Ovary (tissue), 3 donors: ENCODE measurements around the gene ETV6.

Experiments used
- CTCF ChIP-seq, 3 donors: fragments of 450-650 bp in 2 of 3; fragments of 200-600 bp in 1 of 3; IDR thresholded peaks; one replicate each; pipeline versions ENCODE4 v1.5.1 to v1.8.0; 2016 to 2022; ENCODE audit warnings: antibody characterized with exemption in 3 of 3, mild to moderate bottlenecking in 1 of 3
- EP300 ChIP-seq: sonication (generic); formaldehyde crosslinking; IDR thresholded peaks from one replicate; pipeline ENCODE4 v1.6.1; 2017; ENCODE audit warnings: antibody characterized with exemption
- POLR2A ChIP-seq: fragments of 450-650 bp; IDR thresholded peaks from one replicate; pipeline ENCODE4 v1.6.1; 2017; ENCODE audit warnings: antibody characterized with exemption, mild to moderate bottlenecking, moderate library complexity
- donor health status: DM: no; HTN: no; CAD: no.

DNA sequence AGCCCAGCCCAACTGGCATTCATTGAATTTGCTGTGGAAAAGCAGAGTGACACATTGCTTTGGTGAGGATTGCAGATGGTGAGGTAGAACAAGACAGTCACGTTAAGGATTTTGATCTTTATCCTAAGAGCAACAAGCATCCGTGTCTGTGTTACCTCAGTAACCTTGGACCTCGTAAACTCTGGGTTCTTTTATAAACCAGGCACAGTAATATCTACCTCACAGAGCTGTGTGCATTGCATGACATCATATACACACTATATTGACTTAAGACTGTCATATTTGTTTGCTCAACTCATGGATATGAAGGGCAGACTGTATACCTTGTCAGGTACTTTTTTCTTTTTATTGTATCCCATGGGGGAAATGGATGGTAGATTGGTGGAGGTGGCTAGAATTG lies 156.2 kb downstream of the ETV6 start:
- no peak for TF ChIP-seq POLR2A
- TF ChIP-seq CTCF (IDR thresholded peaks at IDR 0.05) = no peak
- TF ChIP-seq EP300 = no peak
